Gastroesophageal sphincter (tissue), 3 donors: ENCODE results near the gene FAM107A.
A peak's percentile ranks its signal among the peaks of the same experiment; 100 is the strongest.

Source experiments
- POLR2A ChIP-seq, 2 donors: fragments of 450-650 bp; IDR thresholded peaks; one replicate each; pipeline ENCODE4 v1.6.1; 2017; ENCODE audit warnings: antibody characterized with exemption in 2 of 2, mild to moderate bottlenecking in 2 of 2, moderate library complexity in 1 of 2
- TF ChIP-seq, protein P1 (sequence below), 4 experiments: fragments of 200-600 bp in 2 of 4; fragments of 450-650 bp in 2 of 4; sonication (generic) in 1 of 4; IDR thresholded peaks; one replicate each; pipeline ENCODE4 v1.5.1; 2017 to 2019; ENCODE audit warnings: antibody characterized with exemption in 4 of 4, mild to moderate bottlenecking in 2 of 4, moderate library complexity in 2 of 4

DNA sequence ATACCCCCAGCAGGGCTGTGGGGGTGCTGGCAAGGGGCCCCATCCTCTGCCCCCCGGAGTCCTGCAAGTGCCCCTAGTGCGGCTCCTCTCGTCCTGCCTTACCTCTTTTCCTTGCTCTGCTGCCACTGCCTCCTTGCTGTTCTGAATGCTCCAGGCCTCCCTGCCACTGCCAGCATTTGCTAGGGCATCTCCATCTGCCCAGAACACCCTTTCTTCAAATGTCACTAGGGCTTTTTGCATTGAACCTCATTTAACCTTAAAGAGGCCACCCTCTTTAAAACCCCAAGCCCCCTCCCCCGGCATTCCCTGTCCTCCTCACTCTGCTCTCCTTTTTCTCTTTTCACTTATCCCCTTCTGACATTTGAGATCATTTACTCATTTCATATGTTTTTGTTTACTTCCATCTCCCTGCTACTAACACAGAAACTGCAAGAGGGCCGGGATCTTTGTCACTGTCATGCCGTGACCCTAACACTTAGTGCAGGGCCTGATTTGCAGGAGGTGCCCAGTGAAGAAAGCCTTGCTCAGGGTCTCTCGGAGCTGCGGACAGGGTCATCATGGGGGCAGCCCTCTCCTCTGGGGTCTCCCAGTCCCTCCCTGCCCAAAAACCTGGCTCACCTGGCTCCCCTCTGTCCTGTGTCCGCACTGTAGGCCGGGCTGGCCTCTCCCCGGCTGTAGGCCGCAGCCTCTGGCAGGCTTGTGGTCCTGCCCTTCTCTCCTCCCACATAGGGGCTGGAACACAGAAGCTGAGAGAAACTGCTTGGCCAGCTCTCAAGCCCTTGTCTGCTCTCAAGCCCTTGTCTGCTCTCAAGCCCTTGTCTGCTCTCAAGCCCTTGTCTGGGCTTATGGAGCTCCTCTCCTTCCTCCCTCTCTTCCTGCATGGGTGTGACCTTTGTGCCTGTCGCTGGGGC is 40.4 kb downstream of the FAM107A start, which contains the start of gene ACOX2:
- TF ChIP-seq, protein P1, sequence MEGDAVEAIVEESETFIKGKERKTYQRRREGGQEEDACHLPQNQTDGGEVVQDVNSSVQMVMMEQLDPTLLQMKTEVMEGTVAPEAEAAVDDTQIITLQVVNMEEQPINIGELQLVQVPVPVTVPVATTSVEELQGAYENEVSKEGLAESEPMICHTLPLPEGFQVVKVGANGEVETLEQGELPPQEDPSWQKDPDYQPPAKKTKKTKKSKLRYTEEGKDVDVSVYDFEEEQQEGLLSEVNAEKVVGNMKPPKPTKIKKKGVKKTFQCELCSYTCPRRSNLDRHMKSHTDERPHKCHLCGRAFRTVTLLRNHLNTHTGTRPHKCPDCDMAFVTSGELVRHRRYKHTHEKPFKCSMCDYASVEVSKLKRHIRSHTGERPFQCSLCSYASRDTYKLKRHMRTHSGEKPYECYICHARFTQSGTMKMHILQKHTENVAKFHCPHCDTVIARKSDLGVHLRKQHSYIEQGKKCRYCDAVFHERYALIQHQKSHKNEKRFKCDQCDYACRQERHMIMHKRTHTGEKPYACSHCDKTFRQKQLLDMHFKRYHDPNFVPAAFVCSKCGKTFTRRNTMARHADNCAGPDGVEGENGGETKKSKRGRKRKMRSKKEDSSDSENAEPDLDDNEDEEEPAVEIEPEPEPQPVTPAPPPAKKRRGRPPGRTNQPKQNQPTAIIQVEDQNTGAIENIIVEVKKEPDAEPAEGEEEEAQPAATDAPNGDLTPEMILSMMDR (IDR thresholded peaks at IDR 0.05): no peak
- TF ChIP-seq POLR2A (IDR thresholded peaks at IDR 0.05): peak; percentile 13 to 32
